Gastroesophageal sphincter (tissue), 3 donors: ENCODE results near the gene CYP46A1.

Source experiments
- POLR2A ChIP-seq, 2 donors: fragments of 450-650 bp; IDR thresholded peaks; one replicate each; pipeline ENCODE4 v1.6.1; 2017; ENCODE audit warnings: antibody characterized with exemption in 2 of 2, mild to moderate bottlenecking in 2 of 2, moderate library complexity in 1 of 2
- TF ChIP-seq, protein P1 (sequence below), 4 experiments: fragments of 200-600 bp in 2 of 4; fragments of 450-650 bp in 2 of 4; sonication (generic) in 1 of 4; IDR thresholded peaks; one replicate each; pipeline ENCODE4 v1.5.1; 2017 to 2019; ENCODE audit warnings: antibody characterized with exemption in 4 of 4, mild to moderate bottlenecking in 2 of 4, moderate library complexity in 2 of 4

DNA sequence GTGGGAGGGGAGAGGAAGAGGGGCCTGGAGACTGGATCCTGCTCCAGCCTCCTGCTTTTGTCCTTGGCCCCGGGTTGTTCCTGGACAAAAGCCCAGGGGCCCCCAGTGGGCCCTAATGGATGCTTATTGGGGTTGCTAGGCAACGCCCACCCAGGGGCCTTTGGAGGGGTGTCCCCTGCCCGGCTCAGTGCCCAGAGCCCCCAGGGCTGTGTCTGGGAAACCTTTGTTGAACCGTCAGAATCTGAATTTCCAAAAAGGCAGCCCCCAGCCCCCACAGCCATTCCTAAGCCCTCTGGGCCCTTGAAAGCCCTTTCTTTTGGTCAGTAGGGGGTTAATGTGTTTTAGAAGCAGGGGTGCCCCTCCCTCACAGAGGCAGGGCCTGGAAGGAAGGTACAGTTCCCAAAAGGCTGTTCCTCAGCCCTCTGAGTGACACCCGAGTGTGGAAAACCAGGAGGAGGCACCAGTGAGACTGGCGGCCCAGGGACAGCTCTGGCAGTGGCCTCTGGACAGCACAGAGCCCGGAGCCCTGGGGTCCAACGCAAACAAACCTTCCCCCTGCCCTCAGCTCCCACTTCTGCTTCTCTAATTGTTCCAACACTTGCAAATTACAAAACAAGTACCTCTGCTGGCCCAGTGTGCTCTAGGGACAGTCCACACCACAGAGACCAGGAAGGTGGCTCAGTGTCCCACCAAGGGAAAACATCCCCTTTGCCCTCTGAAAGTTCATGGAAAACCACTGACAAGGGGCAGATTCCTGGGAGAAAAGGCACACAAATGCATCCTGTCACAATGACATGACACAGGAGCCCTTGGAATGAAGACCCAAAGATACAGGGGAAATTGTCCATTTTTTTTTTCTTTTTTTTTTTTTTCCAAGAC is 19.8 kb upstream of the CYP46A1 start:
- TF ChIP-seq, protein P1, sequence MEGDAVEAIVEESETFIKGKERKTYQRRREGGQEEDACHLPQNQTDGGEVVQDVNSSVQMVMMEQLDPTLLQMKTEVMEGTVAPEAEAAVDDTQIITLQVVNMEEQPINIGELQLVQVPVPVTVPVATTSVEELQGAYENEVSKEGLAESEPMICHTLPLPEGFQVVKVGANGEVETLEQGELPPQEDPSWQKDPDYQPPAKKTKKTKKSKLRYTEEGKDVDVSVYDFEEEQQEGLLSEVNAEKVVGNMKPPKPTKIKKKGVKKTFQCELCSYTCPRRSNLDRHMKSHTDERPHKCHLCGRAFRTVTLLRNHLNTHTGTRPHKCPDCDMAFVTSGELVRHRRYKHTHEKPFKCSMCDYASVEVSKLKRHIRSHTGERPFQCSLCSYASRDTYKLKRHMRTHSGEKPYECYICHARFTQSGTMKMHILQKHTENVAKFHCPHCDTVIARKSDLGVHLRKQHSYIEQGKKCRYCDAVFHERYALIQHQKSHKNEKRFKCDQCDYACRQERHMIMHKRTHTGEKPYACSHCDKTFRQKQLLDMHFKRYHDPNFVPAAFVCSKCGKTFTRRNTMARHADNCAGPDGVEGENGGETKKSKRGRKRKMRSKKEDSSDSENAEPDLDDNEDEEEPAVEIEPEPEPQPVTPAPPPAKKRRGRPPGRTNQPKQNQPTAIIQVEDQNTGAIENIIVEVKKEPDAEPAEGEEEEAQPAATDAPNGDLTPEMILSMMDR (IDR thresholded peaks at IDR 0.05): no peak
- TF ChIP-seq POLR2A (IDR thresholded peaks at IDR 0.05): no peak
